Karpas-422 (cell line): ENCODE data around the gene PITRM1. TPM values are rescaled to one million over a fixed set of nuclear protein-coding genes. Genes with fewer than 3 reads are reported as not detected.
"Not testable (repeated sequence)": the region's sequence is repeated elsewhere in the genome, so short reads cannot be mapped to it uniquely, and the experiment has no call there.

ENCODE experiments used
- DNase-seq: peaks from one replicate; pipeline ENCODE4 v3.0.0-alpha.2; 2015
- H2AFZ ChIP-seq: fragments of 200-600 bp; sonication (generic); 2 replicates; pipeline ENCODE4 v1.6.1; 2014; ENCODE audit warnings: antibody characterized with exemption, low read length, mixed read lengths
- H3K27ac ChIP-seq: fragments of 200-600 bp; sonication (generic); 2 replicates; pipeline ENCODE4 v1.5.1; 2014; ENCODE audit warnings: mild to moderate bottlenecking, low read length, moderate library complexity
- H3K27me3 ChIP-seq: fragments of 200-600 bp; sonication (generic); 2 replicates; pipeline ENCODE4 v1.6.1; 2014; ENCODE audit warnings: low read length, mixed read lengths
- H3K36me3 ChIP-seq: fragments of 200-600 bp; sonication (generic); 2 replicates; pipeline ENCODE4 v1.6.1; 2014; ENCODE audit warnings: low read length, mixed read lengths; ENCODE audit not compliant: insufficient read depth
- H3K4me1 ChIP-seq: fragments of 200-600 bp; sonication (generic); 2 replicates; pipeline ENCODE4 v1.6.1; 2014; ENCODE audit warnings: mild to moderate bottlenecking, low read length, mixed read lengths
- H3K4me2 ChIP-seq: fragments of 200-600 bp; sonication (generic); 2 replicates; pipeline ENCODE4 v1.6.1; 2014; ENCODE audit warnings: low read length, low read depth, mild to moderate bottlenecking; ENCODE audit not compliant: poor library complexity, severe bottlenecking
- H3K4me3 ChIP-seq: fragments of 200-600 bp; sonication (generic); 2 replicates; pipeline ENCODE4 v1.5.1; 2014; ENCODE audit warnings: mild to moderate bottlenecking, antibody characterized with exemption, low read length, mixed read lengths
- H3K79me2 ChIP-seq: fragments of 200-600 bp; sonication (generic); 2 replicates; pipeline ENCODE4 v1.6.1; 2014; ENCODE audit warnings: mild to moderate bottlenecking, low read length, mixed read lengths
- H3K9ac ChIP-seq: fragments of 200-600 bp; sonication (generic); 2 replicates; pipeline ENCODE4 v1.6.0; 2014; ENCODE audit warnings: low read length
- H3K9me2 ChIP-seq: fragments of 200-600 bp; sonication (generic), shearing (Covaris generic); replicated peaks from 2 replicates; pipeline ENCODE4 v1.6.0; 2014; ENCODE audit warnings: mild to moderate bottlenecking, low read length, moderate library complexity; ENCODE audit not compliant: insufficient read depth
- H3K9me3 ChIP-seq: fragments of 300-700, 200-600 bp; sonication (generic); 2 replicates; pipeline ENCODE4 v1.6.1; 2014; ENCODE audit warnings: low read length, mixed read lengths
- H4K20me1 ChIP-seq: fragments of 200-600 bp; sonication (generic); 2 replicates; pipeline ENCODE4 v1.6.1; 2014; ENCODE audit warnings: mild to moderate bottlenecking, antibody characterized with exemption, low read length, low read depth; ENCODE audit not compliant: insufficient read depth
- total RNA-seq: library from RNA; depleted of rRNA; stranded (reverse); fragments of >200 nt; shearing (Covaris generic); gene quantifications from 2 replicates; pipeline ENCODE4 v1.2.3, GENCODE V29; 2014; ENCODE audit warnings: low replicate concordance

The PITRM1 gene
- total RNA-seq, 1 experiment from 2014 or later: 29.5 TPM

DNA sequence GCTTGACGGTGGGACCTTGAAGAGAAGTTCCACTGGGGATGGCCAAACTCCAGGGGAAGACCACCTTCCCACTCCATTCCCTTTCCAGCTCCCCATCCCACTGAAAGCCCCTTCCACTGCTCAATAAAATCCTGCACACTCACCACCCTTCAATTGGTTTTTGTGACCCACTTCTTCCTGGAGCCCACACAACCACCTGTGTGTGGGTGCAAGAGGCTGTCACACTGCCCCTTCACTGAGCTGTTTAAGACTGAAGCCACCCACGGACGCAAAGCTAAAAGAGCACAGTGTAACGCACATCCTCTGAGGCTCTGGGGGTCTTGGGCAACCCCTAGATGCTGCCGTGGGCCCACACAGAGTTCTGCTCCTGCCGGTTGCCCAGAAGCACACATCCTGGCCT is 12.8 kb upstream of the PITRM1 start:
- Histone ChIP-seq H3K4me1 (no peaks in the 10 kb centered on the region), H4K20me1 (no peaks in the 10 kb centered on the region), H3K4me3 (no peak overlapping the region)

DNA sequence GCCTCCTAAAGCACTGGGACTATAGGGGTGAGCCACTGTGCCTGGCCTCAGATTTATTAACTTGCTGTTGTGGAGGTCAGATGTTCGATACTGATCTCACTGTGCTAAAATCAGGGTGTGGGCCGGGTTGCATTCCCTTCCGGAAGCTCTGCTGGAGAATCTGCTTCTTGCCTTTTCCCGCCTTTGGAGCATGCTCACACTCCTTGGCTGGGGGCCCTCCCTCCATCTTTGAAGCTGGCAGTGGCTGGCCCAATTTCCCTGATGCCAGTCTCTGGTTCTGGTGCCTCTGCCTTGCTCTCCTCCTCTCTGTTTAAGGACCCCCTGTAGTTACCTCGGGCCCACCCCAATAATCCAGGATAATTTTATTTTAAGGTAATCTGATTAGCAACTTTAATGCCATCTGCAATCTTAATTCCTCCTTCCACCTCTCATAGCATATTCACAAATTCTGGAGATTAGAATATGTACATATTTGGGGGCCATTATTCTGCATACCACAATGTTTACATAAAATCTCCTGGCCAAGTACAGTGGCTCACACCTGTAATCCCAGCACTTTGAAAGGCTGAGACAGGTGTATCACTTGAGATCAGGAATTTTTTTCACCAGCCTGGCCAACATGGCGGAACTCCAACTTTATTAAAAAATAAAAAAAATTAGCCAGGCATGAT is 7.9 kb upstream of the PITRM1 start:
- no peaks in the 10 kb centered on the region for H3K27me3 ChIP-seq
- no peak overlapping the region for H2AFZ ChIP-seq
- H3K79me2 ChIP-seq: no peaks in the 10 kb centered on the region
- H4K20me1 ChIP-seq: no peaks in the 10 kb centered on the region
- no peak for DNase-seq
- H3K9me3 ChIP-seq: no peaks in the 10 kb centered on the region
- no peak overlapping the region for H3K9ac ChIP-seq
- H3K4me2 ChIP-seq: no peak overlapping the region
- no peaks in the 10 kb centered on the region for H3K36me3 ChIP-seq
- no peaks in the 10 kb centered on the region for H3K9me2 ChIP-seq
- H3K4me3 ChIP-seq: no peak overlapping the region
- no peak overlapping the region for H3K27ac ChIP-seq
- H3K4me1 ChIP-seq: no peaks in the 10 kb centered on the region; the same call in 1 of the 2 replicates

More for the DNA sequence above, 12.8 kb upstream of the PITRM1 start:
- Histone ChIP-seq H3K79me2 (no peaks in the 10 kb centered on the region), H3K9me3 (no peaks in the 10 kb centered on the region), H3K9me2 (no peaks in the 10 kb centered on the region), H3K9ac (no peak overlapping the region), H2AFZ (no peak overlapping the region), H3K27me3 (no peaks in the 10 kb centered on the region), H3K27ac (no peak overlapping the region), H3K36me3 (no peaks in the 10 kb centered on the region), H3K4me2 (no peak overlapping the region)
- no peak for DNase-seq

DNA sequence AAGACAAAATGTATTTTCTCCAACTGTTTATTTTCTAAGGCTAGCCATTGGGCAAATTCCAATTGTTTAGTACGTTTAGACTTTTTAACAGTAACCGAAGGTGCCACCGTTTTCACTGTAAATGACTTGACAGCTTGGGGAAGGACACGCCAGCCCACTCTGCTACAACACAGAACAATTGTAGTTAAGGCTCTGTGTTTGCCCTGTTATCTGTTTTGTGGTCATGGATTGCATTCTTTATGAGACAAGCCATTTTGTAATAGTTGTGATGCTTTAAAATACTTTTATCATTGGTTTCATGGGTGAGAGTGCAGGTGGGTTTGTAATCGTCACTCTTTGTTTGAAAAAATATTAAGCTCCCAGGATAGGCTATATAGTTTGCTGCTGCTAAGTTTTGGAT is 6.6 kb upstream of the PITRM1 start:
- H3K79me2 ChIP-seq: no peaks in the 10 kb centered on the region
- no peak overlapping the region for H3K4me3 ChIP-seq
- H3K9ac ChIP-seq: no peak overlapping the region
- H3K4me1 ChIP-seq: no peaks in the 10 kb centered on the region; the same call in 1 of the 2 replicates
- no peaks in the 10 kb centered on the region for H3K9me3 ChIP-seq
- no peaks in the 10 kb centered on the region for H3K9me2 ChIP-seq
- H3K27ac ChIP-seq: no peak overlapping the region
- H4K20me1 ChIP-seq: no peaks in the 10 kb centered on the region
- no peak overlapping the region for H2AFZ ChIP-seq
- no peak overlapping the region for H3K4me2 ChIP-seq
- no peaks in the 10 kb centered on the region for H3K27me3 ChIP-seq
- H3K36me3 ChIP-seq: no peaks in the 10 kb centered on the region
- no peak for DNase-seq

DNA sequence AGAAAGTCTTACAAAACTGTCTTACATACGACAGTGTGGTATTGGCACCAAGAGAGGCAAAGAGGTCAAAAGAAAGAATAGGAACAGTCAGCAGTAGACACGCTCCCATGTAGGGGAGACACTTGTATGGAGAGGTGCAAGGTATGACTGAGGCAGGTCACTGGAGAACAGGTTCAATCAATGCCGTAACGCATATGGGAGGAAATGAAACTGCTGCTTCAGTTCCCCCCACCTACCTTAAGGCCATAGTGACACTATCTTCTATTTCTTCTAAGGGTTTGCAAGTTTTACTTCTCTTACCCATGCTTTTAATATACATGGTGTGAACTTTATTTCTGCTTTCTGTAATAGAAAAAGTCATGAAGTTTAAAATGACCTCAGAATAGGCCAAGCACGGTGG is 5.5 kb upstream of the PITRM1 start:
- DNase-seq: peak; percentile 45
- Histone ChIP-seq H3K9ac (no peak overlapping the region), H3K36me3 (no peaks in the 10 kb centered on the region), H4K20me1 (no peaks in the 10 kb centered on the region), H3K4me1 (peaks cover 10% of the 10 kb centered on the region), H3K79me2 (no peaks in the 10 kb centered on the region), H3K27ac (no peak overlapping the region), H3K9me2 (no peaks in the 10 kb centered on the region), H2AFZ (no peak overlapping the region), H3K9me3 (no peaks in the 10 kb centered on the region), H3K4me3 (no peak overlapping the region), H3K27me3 (no peaks in the 10 kb centered on the region), H3K4me2 (no peak overlapping the region)

DNA sequence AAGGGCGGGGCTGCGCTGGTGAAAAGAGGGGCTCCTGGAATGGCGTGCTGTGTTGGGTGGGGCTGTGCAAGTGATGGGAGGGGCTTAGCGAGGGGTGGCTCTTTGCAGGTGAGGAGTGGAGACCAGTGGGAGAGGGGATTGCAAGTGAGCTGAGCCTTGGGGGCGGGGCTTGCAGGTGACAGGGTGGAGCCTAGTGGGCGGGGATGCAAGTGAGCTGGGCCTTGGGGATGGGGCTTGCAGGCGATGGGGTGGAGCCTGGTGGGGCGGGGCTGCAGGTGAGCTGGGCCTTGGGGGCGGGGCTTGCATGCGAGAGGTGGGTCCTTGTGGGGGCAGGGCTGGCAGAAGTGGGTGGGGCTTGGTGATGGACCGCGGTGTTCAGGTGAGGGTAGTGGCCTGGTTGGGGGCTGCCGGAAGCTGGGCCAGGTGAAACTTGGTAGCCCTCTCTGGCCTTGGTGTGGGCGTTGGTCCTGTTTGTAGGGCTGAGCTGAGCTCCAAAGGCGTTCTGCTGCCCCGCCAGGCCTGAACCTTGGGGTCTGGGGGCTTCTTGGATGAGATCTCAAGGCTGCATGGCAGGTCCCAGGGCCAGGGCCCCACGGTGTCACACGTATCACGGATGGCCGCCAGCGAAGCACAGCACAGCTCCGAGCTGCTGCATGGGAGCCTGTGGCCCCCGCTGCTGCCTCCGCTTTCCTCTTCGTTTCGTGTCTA is 743 bp upstream of the PITRM1 start:
- no peak overlapping the region for H3K27ac ChIP-seq
- H3K9ac ChIP-seq: peak overlapping the region; percentile 55
- H2AFZ ChIP-seq: peak overlapping the region; percentile 98

DNA sequence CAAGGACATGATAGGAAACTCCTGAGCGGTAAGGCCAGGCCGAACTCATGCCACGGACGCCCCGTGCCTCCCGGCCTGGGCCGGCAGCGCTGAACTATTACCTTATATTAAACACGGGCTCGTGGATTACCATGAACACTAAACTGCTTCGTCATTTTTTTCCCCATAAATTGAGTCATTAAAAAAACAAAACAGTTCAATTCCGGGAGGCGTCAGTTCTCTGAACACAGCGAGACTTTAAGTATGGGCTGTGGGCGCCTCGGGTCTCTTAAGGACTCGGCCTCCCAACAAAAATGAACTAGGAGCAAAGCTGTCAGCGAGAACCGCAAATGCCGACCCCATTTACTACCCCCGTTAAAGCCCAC is 519 bp downstream of the PITRM1 start:
- H3K4me1 ChIP-seq: peaks cover 19% of the 10 kb centered on the region
- H3K4me3 ChIP-seq: peak overlapping the region; percentile 99
- peaks cover 18% of the 10 kb centered on the region for H3K79me2 ChIP-seq
- H2AFZ ChIP-seq: peak overlapping the region; percentile 98
- H3K9me2 ChIP-seq: no peaks in the 10 kb centered on the region
- no peaks in the 10 kb centered on the region for H4K20me1 ChIP-seq
- DNase-seq: no peak
- H3K27me3 ChIP-seq: no peaks in the 10 kb centered on the region
- peak overlapping the region; percentile 93 for H3K9ac ChIP-seq
- H3K4me2 ChIP-seq: peak overlapping the region; percentile 100
- H3K27ac ChIP-seq: no peak overlapping the region
- H3K36me3 ChIP-seq: no peaks in the 10 kb centered on the region; the same call in 1 of the 2 replicates
- H3K9me3 ChIP-seq: no peaks in the 10 kb centered on the region

More for the DNA sequence above, 743 bp upstream of the PITRM1 start:
- Histone ChIP-seq H3K4me3 (peak overlapping the region; percentile 70; the same call in 1 of the 2 replicates), H3K4me1 (peaks cover 19% of the 10 kb centered on the region), H3K27me3 (no peaks in the 10 kb centered on the region), H4K20me1 (no peaks in the 10 kb centered on the region), H3K36me3 (no peaks in the 10 kb centered on the region; the same call in 1 of the 2 replicates), H3K79me2 (peaks cover 18% of the 10 kb centered on the region), H3K9me2 (no peaks in the 10 kb centered on the region), H3K9me3 (no peaks in the 10 kb centered on the region), H3K4me2 (peak overlapping the region; percentile 69)
- no peak for DNase-seq

DNA sequence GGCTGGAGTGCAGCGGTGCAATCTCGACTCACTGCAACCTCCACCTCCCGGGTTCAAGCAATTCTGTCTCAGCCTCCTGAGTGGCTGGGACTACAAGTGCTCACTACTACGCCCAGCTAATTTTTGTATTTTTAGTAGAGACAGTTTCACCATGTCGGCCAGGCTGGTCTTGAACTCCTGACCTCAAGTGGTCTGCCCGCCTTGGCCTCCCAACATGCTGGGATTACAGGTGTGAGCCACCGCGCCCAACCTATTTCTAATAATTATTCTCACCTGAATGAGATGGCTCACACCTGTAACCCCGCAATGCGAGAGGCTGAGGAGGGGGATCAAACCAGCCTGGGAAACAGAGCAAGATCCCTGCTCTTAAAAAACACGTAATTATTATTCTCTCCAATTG is 1.1 kb downstream of the PITRM1 start:
- Histone ChIP-seq H3K79me2 (peaks cover 18% of the 10 kb centered on the region), H3K4me1 (peaks cover 19% of the 10 kb centered on the region), H3K4me3 (peak overlapping the region; percentile 99), H3K9ac (peak overlapping the region; percentile 93), H3K4me2 (peak overlapping the region; percentile 100)
- H3K9me3 ChIP-seq, H3K27me3 ChIP-seq, H3K27ac ChIP-seq, DNase-seq, H3K9me2 ChIP-seq, H4K20me1 ChIP-seq, H3K36me3 ChIP-seq, H2AFZ ChIP-seq: not testable (repeated sequence)

DNA sequence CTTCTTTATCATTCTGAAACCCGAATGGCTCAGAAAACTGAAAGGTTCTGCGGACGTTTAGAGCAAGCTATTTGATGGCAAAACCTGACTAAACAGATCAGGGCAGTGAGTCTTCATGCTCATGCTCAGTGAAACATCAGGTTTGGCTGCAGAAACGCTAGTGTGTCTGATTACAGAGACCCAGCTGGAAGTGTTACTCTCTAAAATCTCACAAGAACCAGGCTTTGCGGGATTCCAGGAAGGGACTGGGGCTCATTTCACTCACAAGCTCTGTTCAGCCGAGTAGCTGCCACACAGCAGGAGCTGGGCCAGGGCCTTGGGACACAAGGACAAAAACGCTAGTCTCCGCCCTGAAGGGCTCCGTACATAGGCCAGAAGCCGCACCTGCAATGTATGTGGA is 2.9 kb downstream of the PITRM1 start:
- Histone ChIP-seq H3K4me1 (peaks cover 19% of the 10 kb centered on the region), H4K20me1 (no peaks in the 10 kb centered on the region), H3K4me2 (no peak overlapping the region), H2AFZ (no peak overlapping the region), H3K36me3 (no peaks in the 10 kb centered on the region; the same call in 1 of the 2 replicates), H3K9me2 (no peaks in the 10 kb centered on the region), H3K9me3 (no peaks in the 10 kb centered on the region), H3K9ac (no peak overlapping the region), H3K79me2 (peaks cover 18% of the 10 kb centered on the region), H3K27me3 (no peaks in the 10 kb centered on the region), H3K4me3 (no peak overlapping the region), H3K27ac (no peak overlapping the region)
- no peak for DNase-seq
